Kidney glomerular epithelial cell (primary cell): ENCODE results near the gene PARD6A.

ENCODE experiments used
- DNase-seq: peaks from one replicate; lab custom pipeline; 2025; lab: John Stamatoyannopoulos, UW

The PARD6A gene, protein sequence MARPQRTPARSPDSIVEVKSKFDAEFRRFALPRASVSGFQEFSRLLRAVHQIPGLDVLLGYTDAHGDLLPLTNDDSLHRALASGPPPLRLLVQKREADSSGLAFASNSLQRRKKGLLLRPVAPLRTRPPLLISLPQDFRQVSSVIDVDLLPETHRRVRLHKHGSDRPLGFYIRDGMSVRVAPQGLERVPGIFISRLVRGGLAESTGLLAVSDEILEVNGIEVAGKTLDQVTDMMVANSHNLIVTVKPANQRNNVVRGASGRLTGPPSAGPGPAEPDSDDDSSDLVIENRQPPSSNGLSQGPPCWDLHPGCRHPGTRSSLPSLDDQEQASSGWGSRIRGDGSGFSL

DNA sequence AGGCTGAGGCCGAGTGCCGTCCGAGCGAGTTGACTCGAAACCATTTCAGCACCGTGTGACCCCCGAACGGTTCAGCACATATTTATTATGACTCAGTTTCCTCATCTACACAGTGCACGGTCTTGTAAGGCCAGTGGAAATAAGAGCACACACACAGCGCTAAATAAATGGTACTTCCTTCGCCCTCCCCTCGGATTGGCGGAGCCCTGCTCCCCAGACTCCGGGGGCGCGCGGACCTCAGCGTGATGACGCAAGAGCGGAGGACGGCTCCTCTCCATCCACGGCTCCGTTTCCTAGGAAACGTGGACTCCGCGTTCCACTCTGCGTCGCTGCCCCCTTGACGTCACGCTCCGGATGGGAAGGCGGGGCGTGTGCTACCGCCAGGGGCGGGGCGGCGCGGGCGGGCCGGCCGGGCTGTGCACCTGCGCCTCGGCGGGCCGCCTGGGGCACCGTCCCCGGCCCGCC, at the start of gene PARD6A:
PARD6A (plus strand) TSS at position 397 of the 465 bp plus-strand sequence. CDS start 79 bp downstream, outside the sequence.
- peak; percentile 81 for DNase-seq

DNA sequence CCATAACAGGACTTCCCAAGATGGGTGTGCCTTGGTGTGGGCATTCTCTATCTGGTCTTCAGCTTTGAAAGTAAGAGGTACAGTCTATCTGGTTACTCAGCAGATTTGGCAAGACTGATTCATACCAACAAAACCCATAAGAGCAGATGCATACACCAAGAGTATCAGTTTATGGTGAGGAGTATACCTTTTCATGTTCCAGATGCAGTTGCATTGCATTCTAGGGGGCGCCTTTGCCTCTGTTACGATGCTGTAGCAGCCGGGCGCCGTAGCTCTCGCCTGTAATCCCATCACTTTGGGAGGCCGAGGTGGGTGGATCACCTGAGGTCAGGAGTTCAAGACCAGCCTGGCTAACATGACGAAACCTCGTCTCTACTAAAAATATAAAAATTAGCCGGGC, 47.0 kb upstream of the PARD6A start:
- DNase-seq, result no peak

DNA sequence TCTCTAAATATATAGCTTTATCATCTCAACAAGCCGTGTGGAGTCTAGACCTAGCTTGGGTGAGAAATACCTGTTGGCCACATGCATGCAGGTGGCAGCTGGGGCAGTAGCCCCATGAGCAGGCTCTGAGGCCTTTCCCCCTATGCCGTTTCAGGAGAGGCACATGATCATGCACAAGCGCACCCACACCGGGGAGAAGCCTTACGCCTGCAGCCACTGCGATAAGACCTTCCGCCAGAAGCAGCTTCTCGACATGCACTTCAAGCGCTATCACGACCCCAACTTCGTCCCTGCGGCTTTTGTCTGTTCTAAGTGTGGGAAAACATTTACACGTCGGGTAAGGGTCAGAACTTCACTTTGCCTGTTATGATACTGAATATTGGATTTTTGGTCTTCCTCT, 32.5 kb upstream of the PARD6A start:
- no peak for DNase-seq

DNA sequence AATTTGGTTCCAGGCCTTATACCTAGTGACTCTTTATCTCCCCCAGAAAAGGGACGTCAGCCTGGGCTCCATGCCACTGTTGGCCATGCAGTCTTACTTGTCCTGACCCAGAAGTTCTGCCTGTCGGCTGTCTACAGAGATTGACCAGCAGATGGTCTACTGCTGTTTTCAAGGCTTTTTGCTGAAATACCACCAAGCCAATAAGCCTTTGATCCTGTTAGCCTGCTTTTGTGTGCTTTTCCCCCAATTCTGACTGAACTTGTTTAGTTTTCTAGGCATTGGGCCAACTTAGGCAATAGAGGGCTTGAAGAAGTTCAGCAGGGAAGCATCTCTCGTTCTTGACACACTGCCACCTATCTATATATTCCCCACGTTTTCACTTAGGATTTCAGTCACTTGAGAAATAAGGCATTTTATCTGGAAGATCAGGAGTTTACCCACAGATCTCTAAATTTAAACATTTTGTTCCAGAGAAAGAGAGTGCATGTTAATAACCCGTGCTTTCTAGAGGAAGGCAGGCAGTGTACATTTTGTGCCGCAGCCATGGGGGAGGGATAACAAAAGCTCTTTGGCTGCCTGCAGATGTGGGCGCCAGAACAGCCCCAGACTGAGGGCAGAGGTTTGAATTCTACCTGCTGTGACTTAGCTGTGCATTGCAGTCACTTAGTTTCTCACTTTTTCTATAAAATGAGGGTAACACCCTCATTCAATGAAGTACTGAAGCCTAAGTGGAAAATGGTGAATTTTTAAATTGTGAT, 28.2 kb upstream of the PARD6A start:
- no peak for DNase-seq

DNA sequence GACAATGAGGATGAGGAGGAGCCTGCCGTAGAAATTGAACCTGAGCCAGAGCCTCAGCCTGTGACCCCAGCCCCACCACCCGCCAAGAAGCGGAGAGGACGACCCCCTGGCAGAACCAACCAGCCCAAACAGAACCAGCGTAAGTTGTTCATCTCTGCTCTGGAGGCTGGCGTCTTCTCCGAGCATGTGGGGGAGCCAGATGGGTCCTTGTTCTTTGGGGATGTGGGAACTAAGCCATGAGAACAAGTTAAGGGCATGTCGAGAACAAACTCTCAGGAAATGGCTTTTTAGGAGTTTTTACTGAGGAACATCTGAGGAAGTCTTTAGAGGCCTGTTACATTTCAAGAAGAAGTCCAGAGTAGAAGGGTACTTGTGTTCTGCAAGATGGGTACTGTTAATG, 24.0 kb upstream of the PARD6A start:
- no peak for DNase-seq

DNA sequence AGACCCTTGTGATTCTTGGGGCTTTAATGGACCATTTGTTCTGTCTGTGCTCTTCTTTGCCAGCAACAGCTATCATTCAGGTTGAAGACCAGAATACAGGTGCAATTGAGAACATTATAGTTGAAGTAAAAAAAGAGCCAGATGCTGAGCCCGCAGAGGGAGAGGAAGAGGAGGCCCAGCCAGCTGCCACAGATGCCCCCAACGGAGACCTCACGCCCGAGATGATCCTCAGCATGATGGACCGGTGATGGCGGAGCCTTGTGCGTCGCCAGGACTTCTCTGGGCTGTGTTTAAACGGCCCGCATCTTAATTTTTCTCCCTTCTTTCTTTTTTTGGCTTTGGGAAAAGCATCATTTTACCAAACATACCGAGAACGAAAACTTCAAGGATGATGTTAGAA, 23.1 kb upstream of the PARD6A start:
- no peak for DNase-seq

DNA sequence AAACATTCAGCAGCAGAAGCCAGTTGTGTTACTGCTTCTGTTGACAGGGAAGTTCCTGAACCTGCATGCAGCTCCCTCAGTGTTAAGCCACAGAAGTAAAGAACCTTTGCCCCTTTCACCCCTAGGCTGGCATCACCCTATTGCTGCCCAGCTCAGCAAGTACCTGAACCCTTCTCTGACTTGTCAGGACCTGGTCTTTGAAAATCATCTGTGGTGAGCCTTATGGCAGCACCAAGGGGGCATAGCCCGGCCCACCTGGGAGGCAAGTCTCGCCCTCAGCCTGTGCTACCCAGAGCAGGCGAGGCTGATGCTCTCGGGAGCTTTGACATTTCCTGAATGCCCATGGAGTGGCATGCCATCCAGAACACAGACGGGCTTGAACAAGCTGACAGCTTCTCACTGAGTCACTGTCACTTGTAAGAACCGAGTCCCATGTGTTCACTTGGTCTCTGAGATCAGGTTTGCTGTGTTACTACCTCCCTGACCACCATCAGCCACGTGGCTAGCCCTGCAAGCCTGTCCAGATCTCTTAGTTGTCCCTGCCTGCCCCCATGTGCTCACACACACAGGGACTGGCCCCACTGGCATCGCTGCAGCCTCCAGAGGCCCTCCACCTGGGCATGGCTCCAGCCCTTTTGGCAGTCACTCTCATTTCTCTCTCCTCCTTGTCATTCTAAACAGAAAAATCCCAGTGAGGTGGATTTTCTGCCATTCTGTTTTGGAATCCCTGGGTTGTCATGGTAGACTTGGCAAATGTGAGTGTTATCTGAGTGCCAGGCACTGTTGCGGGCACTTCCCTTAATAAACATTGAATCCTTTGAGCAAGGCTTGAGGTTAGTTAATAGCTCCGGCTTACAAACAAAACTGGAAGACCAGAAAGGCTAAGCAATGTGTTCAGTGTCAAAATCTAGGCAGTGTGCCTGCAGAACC, 18.7 kb upstream of the PARD6A start:
- no peak for DNase-seq

DNA sequence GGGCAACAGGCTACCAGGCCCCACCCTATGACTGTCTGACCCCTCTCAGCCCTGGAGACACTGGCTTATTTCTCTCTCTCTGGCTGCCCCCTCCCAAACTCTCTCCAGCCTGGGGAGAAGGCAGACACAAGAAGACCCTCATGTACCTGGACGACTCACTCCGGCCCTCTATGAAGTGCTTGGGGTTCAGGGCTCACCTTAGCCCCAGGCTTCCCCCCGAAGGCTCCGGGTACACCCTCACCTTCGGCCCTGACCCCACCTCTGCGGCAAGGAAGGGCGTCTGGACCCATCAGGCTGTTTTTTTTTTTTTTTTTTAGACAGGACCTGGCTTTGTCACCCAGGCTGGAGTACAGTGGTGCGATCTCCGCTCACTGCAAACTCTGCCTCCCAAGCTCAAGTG, 16.7 kb upstream of the PARD6A start:
- no peak for DNase-seq

DNA sequence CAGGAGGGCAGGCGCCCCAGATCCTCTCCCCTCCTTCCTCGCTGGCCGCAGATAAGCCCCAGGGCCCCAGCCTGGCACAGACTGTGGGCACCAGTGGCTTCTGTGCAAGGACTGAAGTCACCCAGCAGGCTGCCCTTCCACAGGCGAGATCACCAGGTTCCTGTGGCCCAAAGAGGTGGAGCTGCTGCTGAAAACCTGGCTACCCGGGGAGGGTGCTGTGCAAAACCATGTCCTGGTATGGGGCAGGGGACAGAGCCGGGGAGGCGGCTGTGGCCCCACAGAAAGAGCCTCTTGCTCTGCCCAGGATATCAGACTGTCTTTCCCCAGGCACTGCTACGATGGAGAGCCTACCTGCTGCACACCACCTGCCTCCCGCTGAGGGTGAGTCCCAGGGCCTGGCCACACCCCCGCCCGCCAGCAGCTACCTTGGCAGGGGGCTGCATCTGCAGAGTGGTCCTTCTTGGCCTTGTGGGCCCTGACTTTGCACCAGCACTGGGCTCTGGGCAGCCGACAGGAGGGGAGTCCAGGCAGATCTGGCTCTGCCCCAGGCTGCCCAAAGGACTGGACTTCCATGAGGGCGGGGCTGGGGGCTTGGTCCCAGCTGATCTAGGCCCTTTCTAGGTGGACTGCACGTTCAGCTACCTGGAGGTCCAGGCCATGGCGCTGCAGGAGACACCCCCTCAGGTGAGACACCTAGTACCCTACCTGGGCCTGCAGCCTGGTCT, 15.2 kb upstream of the PARD6A start:
- no peak for DNase-seq

DNA sequence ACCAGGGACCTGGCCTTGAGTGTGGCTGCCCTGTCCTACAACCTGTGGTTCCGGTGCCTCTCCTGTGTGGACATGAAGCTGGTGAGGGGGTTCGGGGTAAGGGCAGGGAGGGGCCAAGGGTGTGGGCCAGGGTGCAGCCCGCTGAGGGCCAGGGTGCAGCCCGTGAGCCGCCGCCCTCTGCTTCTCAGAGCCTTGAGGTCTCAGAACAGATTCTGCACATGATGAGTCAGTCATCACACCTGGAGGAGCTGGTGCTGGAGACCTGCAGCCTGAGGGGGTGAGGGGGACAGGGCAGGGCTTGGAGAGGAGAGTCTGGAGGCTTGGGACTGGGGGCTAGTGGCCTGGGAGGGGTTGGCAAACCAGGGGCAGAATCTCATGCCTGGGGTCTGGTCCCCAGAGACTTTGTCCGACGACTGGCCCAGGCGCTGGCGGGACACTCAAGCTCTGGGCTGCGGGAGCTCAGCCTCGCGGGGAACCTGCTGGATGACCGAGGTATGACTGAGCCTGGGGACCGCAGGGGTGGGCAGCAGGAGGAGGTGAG, 13.6 kb upstream of the PARD6A start:
- DNase-seq, result no peak

DNA sequence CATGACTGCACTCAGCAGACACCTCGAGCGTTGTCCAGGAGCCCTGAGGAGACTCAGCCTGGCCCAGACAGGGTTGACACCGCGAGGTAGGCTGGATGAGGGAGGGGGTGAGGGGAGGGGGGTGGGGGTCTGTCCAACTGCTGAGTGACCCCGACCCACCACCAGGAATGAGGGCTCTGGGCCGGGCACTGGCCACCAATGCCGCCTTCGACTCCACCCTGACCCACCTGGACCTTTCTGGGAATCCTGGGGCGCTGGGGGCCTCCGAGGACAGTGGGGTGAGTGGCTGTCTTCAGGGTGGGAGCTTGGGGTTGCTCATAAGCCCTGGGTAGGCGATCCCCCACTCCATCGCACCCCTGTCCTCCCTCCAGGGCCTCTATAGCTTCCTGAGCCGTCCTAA, 13.1 kb upstream of the PARD6A start:
- no peak for DNase-seq

DNA sequence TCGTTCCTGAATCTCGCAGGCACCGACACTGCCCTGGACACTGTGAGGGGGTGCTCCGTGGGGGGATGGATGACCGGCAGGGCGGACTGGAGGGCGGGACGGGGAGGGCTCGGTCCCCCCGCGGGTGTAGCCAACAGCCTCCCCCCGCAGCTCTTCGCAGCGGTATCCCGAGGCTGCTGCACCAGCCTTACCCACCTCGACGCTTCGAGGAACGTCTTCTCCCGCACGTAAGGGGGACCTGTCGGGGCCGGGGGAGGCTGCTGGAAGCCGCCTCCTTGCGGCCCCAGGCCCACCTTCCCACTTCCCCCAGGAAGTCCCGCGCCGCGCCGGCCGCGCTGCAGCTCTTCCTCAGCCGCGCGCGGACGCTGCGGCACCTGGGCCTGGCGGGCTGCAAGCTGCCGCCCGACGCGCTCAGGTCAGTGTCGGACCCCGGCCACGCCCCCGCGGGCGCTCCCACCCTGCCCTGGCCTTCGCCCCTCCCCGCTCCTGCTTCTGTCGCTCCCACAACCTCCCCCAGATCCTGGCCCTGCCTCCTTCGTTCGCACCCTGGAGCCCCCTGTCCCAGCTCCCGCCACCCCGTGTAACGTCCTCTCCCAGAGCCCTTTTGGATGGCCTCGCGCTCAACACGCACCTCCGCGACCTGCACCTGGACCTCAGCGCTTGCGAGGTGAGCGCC, 12.5 kb upstream of the PARD6A start:
- no peak for DNase-seq

DNA sequence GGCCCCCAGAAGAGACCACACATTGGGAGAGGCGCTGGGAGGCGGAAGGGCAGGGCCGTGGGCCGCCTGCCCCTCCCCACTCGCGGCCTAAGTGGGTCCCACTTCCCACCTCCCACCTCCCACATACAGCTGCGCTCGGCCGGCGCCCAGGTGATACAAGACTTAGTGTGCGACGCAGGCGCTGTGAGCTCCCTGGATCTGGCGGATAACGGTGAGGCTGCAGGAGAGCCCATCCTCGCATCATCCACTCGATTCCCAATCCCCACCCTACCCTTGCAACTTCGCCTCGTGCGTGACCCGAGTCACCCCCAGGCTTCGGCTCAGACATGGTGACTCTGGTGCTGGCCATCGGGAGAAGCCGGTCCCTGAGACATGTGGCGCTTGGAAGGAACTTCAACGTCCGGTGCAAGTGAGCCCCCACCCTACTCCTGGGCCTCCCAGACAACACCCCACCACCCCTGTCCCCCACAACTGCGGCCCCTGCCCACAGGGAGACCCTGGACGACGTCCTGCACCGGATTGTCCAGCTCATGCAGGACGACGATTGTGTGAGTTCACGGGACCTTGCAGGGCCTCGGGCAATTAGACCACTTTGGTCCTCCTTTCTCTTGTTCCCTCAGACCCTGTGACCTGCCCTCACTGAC, 11.9 kb upstream of the PARD6A start:
- DNase-seq, result no peak

DNA sequence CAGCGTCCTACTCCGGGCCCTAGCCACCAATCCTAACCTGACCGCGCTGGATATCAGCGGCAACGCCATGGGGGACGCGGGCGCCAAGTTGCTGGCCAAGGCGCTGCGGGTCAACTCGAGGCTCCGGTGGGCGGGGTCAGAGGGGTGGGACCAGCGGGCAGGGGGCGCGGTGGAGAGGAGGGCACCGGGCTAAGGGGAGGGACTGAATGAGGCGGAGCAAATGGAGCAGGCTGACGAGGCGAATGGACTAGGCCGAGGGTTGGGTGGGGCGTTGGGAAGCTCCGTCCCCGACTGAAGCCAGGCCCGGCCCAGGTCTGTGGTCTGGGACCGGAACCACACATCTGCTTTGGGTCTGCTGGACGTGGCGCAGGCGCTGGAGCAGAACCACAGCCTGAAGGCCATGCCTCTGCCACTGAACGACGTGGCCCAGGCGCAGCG, 11.2 kb upstream of the PARD6A start:
- DNase-seq, result no peak

DNA sequence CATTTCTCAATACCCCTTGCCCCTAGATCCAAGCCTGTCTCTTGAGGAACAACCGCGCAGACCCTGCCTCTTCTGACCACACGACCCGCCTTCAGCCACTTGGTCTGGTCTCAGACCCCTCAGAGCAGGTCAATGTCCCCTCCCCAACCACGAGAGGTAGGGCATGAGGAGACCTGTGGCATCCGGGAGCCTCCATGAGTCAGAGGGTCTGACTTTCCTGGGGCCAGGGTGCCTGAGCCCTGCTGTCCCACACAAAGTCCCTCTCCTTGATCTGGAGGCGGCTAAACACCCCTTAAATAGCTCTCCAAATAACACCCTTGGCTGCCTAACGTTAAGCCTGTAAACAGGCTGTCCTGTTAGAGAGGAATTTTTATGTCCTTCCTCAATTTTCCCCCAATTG, 10.7 kb upstream of the PARD6A start:
- DNase-seq, result no peak

DNA sequence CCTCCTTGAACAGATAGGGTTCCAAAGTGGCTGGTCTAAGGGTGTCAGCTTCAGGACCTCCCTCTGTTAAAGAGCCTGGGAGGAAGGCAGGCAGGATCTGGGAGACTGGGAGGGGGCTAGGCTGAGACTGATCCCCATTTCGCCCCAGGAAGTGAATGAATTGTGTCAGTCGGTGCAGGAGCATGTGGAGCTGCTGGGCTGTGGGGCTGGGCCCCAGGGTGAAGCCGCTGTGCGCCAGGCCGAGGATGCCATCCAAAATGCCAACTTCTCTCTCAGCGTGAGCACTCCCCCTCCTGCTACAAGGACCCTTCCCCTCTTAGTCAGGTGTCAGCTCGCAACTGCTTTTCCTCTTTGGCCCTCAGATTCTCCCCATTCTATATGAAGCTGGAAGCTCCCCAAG, 9.7 kb upstream of the PARD6A start:
- no peak for DNase-seq

DNA sequence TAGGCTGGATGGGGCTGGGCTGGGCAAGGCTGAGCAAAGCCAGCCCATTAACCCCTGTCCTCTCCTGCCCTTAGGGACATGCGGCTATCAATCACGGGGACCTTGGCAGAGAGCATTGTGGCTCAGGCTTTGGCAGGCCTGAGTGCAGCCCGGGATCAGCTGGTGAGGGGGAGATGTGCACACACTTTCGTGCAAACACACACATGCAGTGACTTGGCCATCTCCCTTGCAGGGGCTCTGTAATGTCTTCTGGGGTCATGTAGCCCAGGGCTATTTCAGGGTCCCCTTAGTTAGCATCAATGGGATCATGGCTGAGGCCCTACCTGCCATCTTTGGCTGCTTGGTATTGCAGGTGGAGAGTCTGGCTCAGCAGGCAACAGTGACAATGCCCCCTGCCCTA, 8.9 kb upstream of the PARD6A start:
- DNase-seq, result no peak

DNA sequence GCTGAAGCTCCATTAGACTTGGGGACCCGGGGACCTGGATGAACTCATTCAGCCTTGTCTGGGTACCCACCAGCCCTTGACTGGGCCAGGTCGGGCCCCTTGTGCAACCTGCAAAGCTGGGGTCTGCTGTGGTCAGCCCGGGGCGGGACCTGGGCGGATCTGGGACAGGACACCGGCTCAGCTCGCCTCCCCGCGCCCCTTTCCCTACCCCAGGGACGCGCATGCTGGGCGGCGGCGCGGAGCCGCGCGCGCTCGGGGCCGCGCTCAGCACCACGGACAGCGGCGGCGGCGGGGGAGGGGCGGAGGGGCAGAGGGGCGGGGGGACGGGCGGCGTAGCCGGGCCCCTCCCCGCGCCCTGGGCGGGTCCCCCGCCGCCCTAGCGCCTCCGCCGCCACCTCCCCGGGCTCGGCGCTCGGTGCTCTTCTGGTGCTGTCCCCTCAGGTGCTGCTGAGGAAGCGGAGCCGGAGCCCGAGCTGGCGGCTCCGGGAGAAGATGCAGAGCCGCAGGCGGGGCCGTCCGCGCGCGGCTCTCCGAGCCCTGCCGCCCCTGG, 8.1 kb upstream of the PARD6A start:
- peak; percentile 5 for DNase-seq

DNA sequence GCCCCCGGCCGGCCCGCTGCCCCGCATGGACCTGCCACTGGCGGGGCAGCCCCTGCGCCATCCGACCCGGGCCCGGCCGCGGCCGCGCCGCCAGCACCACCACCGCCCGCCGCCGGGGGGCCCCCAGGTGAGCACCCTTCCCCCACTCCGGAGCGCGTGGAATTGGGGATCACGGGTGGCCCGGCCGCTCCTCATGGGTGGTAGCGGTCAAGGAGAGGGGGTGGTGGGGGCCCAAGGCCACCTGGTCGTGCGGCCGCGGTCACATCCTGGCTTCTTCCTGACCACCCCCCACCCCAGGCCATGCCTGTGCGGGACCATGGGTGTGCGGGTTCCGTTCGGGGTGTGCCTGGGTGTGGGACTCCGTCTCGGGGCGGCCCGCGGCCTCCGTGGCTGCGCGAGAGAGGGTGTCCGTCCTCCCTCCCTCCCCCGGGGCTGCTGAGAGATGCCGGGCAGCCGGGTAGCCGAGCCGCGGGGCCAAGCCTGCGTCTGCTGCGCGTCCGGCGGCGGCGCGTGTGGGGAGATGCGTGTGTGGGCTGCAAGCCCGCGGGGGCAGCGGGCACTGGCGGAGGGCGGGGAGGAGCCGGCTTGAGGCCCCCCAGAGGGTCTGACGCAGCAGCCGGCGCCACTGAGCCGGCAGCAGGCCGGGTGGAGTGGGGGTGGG, 7.5 kb upstream of the PARD6A start:
- DNase-seq, result no peak
